Measurements from ENCODE around the gene ATP1B1. TPM values are rescaled to one million over a fixed set of nuclear protein-coding genes. Genes with fewer than 3 reads are reported as not detected.
A peak's percentile ranks its signal among the peaks of the same experiment; 100 is the strongest.
"Not testable (repeated sequence)": the region's sequence is repeated elsewhere in the genome, so short reads cannot be mapped to it uniquely, and the experiment has no call there.

ATP1B1 gene
- total and polyA plus RNA-seq, 9 donors: 8.3 to 26.6 (median 21.3) TPM

DNA sequence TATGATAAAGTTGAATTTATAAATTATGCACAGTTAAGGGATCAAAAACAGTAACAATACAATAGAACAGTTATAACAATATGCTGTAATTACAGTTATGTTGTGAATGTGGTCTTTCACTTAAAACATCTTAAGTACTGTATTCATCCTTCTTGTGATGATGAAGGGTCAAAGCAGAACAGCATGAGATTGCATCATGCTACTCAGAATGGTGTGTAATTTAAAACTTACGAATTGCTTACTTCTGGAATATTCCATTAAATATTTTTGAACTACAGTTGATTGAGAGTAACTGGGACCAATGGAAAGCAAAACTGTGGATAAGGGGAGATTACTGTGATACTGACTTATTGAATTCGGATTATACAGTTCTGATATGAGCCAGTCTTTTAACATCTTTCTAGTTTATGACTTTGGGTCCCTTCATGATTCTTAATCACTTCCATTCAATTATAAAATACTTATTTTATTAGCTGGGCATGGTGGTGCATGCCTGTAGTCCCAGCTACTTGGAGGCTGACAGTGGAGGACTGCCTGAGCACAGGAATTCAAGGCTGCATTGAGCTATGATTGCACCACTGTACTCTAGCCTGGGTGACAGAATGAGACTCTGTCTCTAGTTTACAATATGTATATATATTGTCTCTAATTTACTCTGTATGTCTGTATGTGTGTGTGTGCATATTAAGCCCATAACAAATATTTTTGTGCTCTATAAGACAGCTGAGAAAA, 43.2 kb downstream of the ATP1B1 start:
- no peaks in the 10 kb centered on the region for H3K4me1 ChIP-seq (ENCODE audit: control insufficient read depth, insufficient read depth, low read length)
- WGBS (ENCODE audit: insufficient coverage): no CpG with 5 or more reads among the region's 2 CpGs
- H3K36me3 ChIP-seq (ENCODE audit: control insufficient read depth, insufficient read depth, low read length): no peaks in the 10 kb centered on the region
- DNase-seq: no peak
- no peak overlapping the region for H3K4me3 ChIP-seq (ENCODE audit: low read length)
- no peak overlapping the region for H3K27ac ChIP-seq (ENCODE audit: low read length)
- no peaks in the 10 kb centered on the region for H3K9me3 ChIP-seq (replicated peaks; ENCODE audit: control insufficient read depth, low read depth, low read length)
- no peaks in the 10 kb centered on the region for H3K27me3 ChIP-seq (ENCODE audit: control insufficient read depth, insufficient read depth, low read length)

DNA sequence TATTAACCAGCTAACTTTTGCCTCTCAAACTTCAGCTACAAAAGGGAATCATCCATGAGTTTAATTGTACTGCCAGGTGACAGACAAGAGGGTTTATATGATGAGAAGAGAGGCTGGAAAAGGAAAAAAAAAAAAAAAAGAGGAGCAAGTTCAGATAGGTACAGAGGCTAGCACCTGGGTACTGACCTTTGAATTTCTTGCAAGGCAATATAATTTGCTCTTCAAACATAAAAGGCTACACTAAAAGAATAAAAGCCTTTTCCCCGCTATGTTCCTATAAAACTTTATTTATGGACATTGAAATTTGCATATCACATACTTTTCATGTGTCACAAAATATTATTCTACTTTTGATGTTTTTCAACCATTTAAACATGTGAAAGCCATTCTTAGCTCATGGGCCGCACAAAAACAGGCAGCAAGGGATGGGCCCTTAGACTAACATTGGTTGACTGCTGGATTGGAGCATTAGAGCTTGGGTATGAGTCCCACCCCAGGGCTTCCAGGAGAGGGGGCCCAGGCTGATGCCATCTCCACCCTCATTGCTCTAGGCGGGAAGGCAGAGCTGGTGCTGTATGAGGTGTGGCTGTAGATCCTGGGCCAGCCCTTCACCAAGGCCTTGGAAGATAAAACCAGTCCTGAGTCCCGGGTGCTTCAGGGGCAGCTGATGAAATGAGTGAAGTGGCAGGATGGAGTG, 44.3 kb downstream of the ATP1B1 start:
- WGBS (ENCODE audit: insufficient coverage): no CpG with 5 or more reads among the region's 4 CpGs
- no peak overlapping the region for H3K27ac ChIP-seq (ENCODE audit: low read length)
- no peaks in the 10 kb centered on the region for H3K9me3 ChIP-seq (replicated peaks; ENCODE audit: control insufficient read depth, low read depth, low read length)
- H3K4me1 ChIP-seq (ENCODE audit: control insufficient read depth, insufficient read depth, low read length): no peaks in the 10 kb centered on the region
- DNase-seq: no peak
- H3K4me3 ChIP-seq (ENCODE audit: low read length): no peak overlapping the region
- no peaks in the 10 kb centered on the region for H3K36me3 ChIP-seq (ENCODE audit: control insufficient read depth, insufficient read depth, low read length)
- H3K27me3 ChIP-seq (ENCODE audit: control insufficient read depth, insufficient read depth, low read length): no peaks in the 10 kb centered on the region

GRCh38 chr1:169151338-169151837, 44.9 kb downstream of the ATP1B1 start:
- H3K36me3 ChIP-seq (ENCODE audit: control insufficient read depth, insufficient read depth, low read length): no peaks in the 10 kb centered on the region
- H3K9me3 ChIP-seq (replicated peaks; ENCODE audit: control insufficient read depth, low read depth, low read length): no peaks in the 10 kb centered on the region
- no peak for DNase-seq
- 100% methylated on average over 1 of the region's 5 CpGs for WGBS (ENCODE audit: insufficient coverage)
- no peaks in the 10 kb centered on the region for H3K27me3 ChIP-seq (ENCODE audit: control insufficient read depth, insufficient read depth, low read length)
- no peaks in the 10 kb centered on the region for H3K4me1 ChIP-seq (ENCODE audit: control insufficient read depth, insufficient read depth, low read length)
- no peak overlapping the region for H3K4me3 ChIP-seq (ENCODE audit: low read length)
- H3K27ac ChIP-seq (ENCODE audit: low read length): no peak overlapping the region

GRCh38 chr1:169155675-169156074, 49.2 kb downstream of the ATP1B1 start:
- no peak for DNase-seq
- H3K27me3 ChIP-seq (ENCODE audit: control insufficient read depth, insufficient read depth, low read length): no peaks in the 10 kb centered on the region
- H3K36me3 ChIP-seq (ENCODE audit: control insufficient read depth, insufficient read depth, low read length): no peaks in the 10 kb centered on the region
- no peaks in the 10 kb centered on the region for H3K9me3 ChIP-seq (replicated peaks; ENCODE audit: control insufficient read depth, low read depth, low read length)
- 100% methylated on average over 1 of the region's 1 CpG for WGBS (ENCODE audit: insufficient coverage)
- H3K4me1 ChIP-seq (ENCODE audit: control insufficient read depth, insufficient read depth, low read length): no peaks in the 10 kb centered on the region
- H3K27ac ChIP-seq (ENCODE audit: low read length): no peak overlapping the region
- no peak overlapping the region for H3K4me3 ChIP-seq (ENCODE audit: low read length)

DNA sequence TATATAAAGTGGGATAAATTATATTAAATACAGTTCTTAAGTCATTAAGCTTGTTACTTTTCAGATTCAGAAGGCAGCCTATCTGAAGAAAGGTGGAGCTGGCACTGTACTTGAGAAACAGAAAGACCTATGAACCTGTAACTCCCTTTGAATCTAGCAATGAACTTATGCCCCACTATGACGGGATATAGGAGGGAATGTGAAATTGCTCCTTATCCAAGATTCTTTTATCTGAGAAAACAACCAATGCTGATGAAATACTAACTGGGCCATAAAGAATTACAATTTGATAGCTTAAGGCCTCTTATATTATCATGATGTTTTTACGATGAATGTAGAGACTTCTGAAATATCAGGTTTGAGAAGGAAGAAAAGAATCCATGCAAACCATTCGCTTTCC, 50.1 kb downstream of the ATP1B1 start:
- H3K4me1 ChIP-seq (ENCODE audit: control insufficient read depth, insufficient read depth, low read length): no peaks in the 10 kb centered on the region
- WGBS (ENCODE audit: insufficient coverage): no CpG with 5 or more reads among the region's 3 CpGs

GRCh38 chr1:169160845-169161495, 54.5 kb downstream of the ATP1B1 start:
- DNase-seq: no peak
- no peak overlapping the region for H3K4me3 ChIP-seq (ENCODE audit: low read length)
- no peak overlapping the region for H3K27ac ChIP-seq (ENCODE audit: low read length)
- H3K9me3 ChIP-seq (replicated peaks; ENCODE audit: control insufficient read depth, low read depth, low read length): no peaks in the 10 kb centered on the region
- no peaks in the 10 kb centered on the region for H3K36me3 ChIP-seq (ENCODE audit: control insufficient read depth, insufficient read depth, low read length)
- no CpG with 5 or more reads among the region's 3 CpGs for WGBS (ENCODE audit: insufficient coverage)
- H3K27me3 ChIP-seq (ENCODE audit: control insufficient read depth, insufficient read depth, low read length): no peaks in the 10 kb centered on the region
- no peaks in the 10 kb centered on the region for H3K4me1 ChIP-seq (ENCODE audit: control insufficient read depth, insufficient read depth, low read length)

More for the DNA sequence above, 50.1 kb downstream of the ATP1B1 start:
- no peaks in the 10 kb centered on the region for H3K9me3 ChIP-seq (replicated peaks; ENCODE audit: control insufficient read depth, low read depth, low read length)
- no peaks in the 10 kb centered on the region for H3K27me3 ChIP-seq (ENCODE audit: control insufficient read depth, insufficient read depth, low read length)
- H3K27ac ChIP-seq (ENCODE audit: low read length): no peak overlapping the region
- DNase-seq: no peak
- H3K4me3 ChIP-seq (ENCODE audit: low read length): no peak overlapping the region
- H3K36me3 ChIP-seq (ENCODE audit: control insufficient read depth, insufficient read depth, low read length): no peaks in the 10 kb centered on the region

DNA sequence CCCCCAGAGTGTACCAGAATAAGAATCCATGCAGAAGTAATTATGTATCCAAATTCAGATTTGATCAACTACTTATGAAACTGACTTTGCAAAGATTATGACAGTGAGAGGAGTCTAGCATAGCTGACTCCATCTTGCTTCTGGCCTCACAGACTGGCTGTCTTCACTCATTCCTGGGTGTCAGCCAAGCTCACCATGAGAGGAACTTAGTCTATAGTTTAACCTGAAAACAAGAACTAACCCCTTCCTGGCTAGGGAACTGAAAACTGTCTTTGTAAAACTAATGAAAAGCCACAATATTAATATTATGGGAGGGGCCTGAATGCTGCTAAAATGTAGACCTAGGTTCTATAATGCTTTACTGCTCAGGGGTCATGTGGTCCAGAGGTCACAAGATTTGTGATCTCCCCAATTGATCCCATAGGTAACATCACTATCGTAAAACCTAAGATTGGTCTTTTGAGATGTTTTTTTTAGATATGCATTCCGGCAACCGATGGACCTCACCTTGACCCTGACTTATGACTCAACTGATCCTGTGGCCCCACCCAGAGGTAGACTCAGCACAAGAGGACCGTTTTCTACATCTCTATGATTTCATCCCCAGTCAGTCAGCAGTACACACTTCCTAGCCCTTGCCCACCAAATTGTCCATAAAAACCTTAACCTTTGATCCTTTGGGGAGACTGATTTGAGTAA, 55.2 kb downstream of the ATP1B1 start:
- Histone ChIP-seq H3K4me1 (ENCODE audit: control insufficient read depth, insufficient read depth, low read length) (no peaks in the 10 kb centered on the region), H3K4me3 (ENCODE audit: low read length) (no peak overlapping the region), H3K27me3 (ENCODE audit: control insufficient read depth, insufficient read depth, low read length) (no peaks in the 10 kb centered on the region), H3K36me3 (ENCODE audit: control insufficient read depth, insufficient read depth, low read length) (no peaks in the 10 kb centered on the region), H3K9me3 (replicated peaks; ENCODE audit: control insufficient read depth, low read depth, low read length) (no peaks in the 10 kb centered on the region), H3K27ac (ENCODE audit: low read length) (no peak overlapping the region)
- DNase-seq: peak; percentile 34
- WGBS (ENCODE audit: insufficient coverage): no CpG with 5 or more reads among the region's 4 CpGs

DNA sequence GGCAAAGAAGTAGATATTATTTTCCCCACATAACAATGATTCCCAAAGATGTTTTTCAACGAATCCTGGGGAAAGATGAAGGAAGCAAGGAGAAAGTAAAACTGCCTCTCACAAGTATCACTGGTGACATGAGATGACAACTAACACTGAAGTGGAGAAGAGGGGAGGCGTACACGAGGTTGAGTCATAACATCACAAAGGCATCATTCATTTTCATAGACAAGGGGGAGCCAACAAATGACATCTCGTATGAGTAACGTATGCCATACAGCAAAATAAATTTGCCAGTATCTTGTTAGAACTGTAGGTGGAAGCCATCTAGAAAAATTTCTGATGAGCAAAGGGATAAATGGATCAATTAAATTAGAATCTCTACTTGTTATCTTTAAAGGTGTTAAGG, 56.6 kb downstream of the ATP1B1 start:
- Histone ChIP-seq H3K4me3 (ENCODE audit: low read length) (no peak overlapping the region), H3K4me1 (ENCODE audit: control insufficient read depth, insufficient read depth, low read length) (no peaks in the 10 kb centered on the region), H3K27me3 (ENCODE audit: control insufficient read depth, insufficient read depth, low read length) (no peaks in the 10 kb centered on the region), H3K27ac (ENCODE audit: low read length) (no peak overlapping the region), H3K9me3 (replicated peaks; ENCODE audit: control insufficient read depth, low read depth, low read length) (no peaks in the 10 kb centered on the region), H3K36me3 (ENCODE audit: control insufficient read depth, insufficient read depth, low read length) (no peaks in the 10 kb centered on the region)
- WGBS (ENCODE audit: insufficient coverage): no CpG with 5 or more reads among the region's 5 CpGs
- no peak for DNase-seq

- no peaks in the 10 kb centered on the region for H3K36me3 ChIP-seq (ENCODE audit: control insufficient read depth, insufficient read depth, low read length)
- no peak overlapping the region for H3K27ac ChIP-seq (ENCODE audit: low read length)
- DNase-seq: peak; percentile 71
- no peaks in the 10 kb centered on the region for H3K9me3 ChIP-seq (replicated peaks; ENCODE audit: control insufficient read depth, low read depth, low read length)
- no CpG with 5 or more reads among the region's 2 CpGs for WGBS (ENCODE audit: insufficient coverage)
- no peak overlapping the region for H3K4me3 ChIP-seq (ENCODE audit: low read length)
- H3K27me3 ChIP-seq (ENCODE audit: control insufficient read depth, insufficient read depth, low read length): no peaks in the 10 kb centered on the region
- no peaks in the 10 kb centered on the region for H3K4me1 ChIP-seq (ENCODE audit: control insufficient read depth, insufficient read depth, low read length)
These were observed 69.0 kb downstream of the ATP1B1 start for GRCh38 chr1:169175461-169175860.

DNA sequence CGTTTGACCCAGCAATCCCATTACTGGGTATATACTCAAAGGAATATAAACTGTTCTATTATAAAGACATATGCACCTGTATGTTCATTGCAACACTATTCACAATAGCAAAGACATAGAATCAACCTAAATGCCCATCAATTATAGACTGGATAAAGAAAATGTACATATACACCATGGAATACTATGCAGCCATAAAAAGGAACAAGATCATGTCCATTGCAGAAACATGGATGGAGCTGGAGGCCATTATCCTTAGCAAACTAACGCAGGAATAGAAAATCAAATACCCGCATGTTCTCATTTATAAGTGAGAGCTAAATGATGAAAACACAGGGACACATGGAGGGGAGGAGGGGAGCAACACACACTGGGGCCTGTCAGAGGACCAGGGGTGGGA, 72.9 kb downstream of the ATP1B1 start:
- H3K36me3 ChIP-seq (ENCODE audit: control insufficient read depth, insufficient read depth, low read length); H3K4me1 ChIP-seq (ENCODE audit: control insufficient read depth, insufficient read depth, low read length); DNase-seq; H3K4me3 ChIP-seq (ENCODE audit: low read length); H3K27me3 ChIP-seq (ENCODE audit: control insufficient read depth, insufficient read depth, low read length); H3K27ac ChIP-seq (ENCODE audit: low read length); H3K9me3 ChIP-seq (replicated peaks; ENCODE audit: control insufficient read depth, low read depth, low read length): not testable (repeated sequence)
- 100% methylated on average over 2 of the region's 3 CpGs for WGBS (ENCODE audit: insufficient coverage)
